GM19023 (cell line): ENCODE measurements around the gene KCTD5.
"Not testable (repeated sequence)": the region's sequence is repeated elsewhere in the genome, so short reads cannot be mapped to it uniquely, and the experiment has no call there.

Experiments used
- ATAC-seq: cut with Tn5 transposase; IDR thresholded peaks from one replicate; pipeline ENCODE4 v1.9.1; 2021; ENCODE audit warnings: mild to moderate bottlenecking, moderate library complexity; ENCODE audit not compliant: unreplicated experiment

Gene KCTD5

GRCh38 chr16:2696601-2697250 is 14.4 kb downstream of the KCTD5 start:
- not testable (repeated sequence) for ATAC-seq

GRCh38 chr16:2697401-2697948 is 15.2 kb downstream of the KCTD5 start:
- no peak for ATAC-seq

GRCh38 chr16:2698103-2698870 is 16.0 kb downstream of the KCTD5 start:
- ATAC-seq = no peak

GRCh38 chr16:2698965-2699750 is 16.8 kb downstream of the KCTD5 start:
- no peak for ATAC-seq

- ATAC-seq = no peak
These were observed 17.7 kb downstream of the KCTD5 start for GRCh38 chr16:2699791-2700600.

- no peak for ATAC-seq
These were observed 18.5 kb downstream of the KCTD5 start for GRCh38 chr16:2700786-2701185.

GRCh38 chr16:2701272-2701671 is 18.9 kb downstream of the KCTD5 start:
- ATAC-seq = no peak

GRCh38 chr16:2701713-2702437 is 19.6 kb downstream of the KCTD5 start:
- no peak for ATAC-seq

- no peak for ATAC-seq
These were observed 20.1 kb downstream of the KCTD5 start for GRCh38 chr16:2702438-2702825.

- ATAC-seq = no peak
These were observed 20.8 kb downstream of the KCTD5 start for GRCh38 chr16:2702871-2703745.

DNA sequence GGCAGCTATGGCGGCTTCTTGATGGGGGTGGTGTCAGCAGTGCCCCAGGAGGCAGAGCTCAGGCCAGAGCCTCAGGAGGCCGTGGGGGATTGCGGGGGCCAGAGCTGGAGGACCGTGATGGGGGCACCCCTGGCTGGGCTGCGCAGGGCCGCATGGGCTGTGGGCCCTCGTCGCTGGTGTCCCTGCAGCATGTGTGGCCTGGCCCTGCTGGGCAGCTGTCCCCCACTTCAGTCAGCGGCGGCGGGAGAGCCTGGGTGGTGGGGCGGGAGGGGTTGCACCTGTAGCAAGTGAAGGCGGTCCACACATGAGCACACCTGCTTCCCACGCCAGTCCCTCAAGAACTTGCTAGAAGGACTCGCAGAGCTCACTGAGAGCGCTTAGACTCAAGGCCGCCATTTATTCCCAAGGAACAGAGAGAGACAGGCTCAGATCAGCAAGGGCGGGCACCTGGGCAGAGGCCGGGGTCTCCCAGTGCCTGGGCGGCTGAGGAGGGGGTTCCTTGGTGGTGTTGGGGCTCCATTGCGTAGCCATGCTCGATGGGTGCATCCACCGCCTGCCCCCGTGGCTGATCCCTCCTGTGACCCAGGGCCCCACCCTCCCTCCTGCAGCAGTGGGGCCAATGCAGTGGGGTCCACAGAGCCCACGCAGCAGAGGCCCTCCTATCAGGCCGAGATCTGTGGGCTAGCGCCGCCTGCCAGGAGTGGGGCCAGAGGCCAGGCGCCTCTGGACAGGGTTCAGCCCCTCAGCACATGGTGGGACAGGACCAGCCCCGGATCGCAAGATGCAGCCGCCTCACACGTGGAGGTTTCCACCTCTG is 22.1 kb downstream of the KCTD5 start:
- ATAC-seq = no peak

DNA sequence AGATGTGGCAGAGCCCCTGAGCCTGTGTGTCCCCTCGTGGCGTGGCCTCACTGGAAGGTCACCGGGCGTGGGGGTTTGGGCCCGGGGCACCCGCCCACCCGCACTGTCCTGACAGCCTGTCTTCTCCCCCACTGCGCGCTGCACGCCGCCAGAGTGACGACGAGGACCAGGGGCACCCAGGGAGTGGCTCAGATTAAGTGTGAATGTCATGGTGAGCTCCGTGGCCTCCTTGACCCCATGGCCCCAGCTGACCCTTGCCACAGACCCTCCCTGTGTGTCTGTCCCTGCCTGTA is 22.6 kb downstream of the KCTD5 start:
- no peak for ATAC-seq

- no peak for ATAC-seq
These were observed 23.0 kb downstream of the KCTD5 start for GRCh38 chr16:2705351-2705750.

GRCh38 chr16:2706085-2706484 is 23.8 kb downstream of the KCTD5 start:
- no peak for ATAC-seq

DNA sequence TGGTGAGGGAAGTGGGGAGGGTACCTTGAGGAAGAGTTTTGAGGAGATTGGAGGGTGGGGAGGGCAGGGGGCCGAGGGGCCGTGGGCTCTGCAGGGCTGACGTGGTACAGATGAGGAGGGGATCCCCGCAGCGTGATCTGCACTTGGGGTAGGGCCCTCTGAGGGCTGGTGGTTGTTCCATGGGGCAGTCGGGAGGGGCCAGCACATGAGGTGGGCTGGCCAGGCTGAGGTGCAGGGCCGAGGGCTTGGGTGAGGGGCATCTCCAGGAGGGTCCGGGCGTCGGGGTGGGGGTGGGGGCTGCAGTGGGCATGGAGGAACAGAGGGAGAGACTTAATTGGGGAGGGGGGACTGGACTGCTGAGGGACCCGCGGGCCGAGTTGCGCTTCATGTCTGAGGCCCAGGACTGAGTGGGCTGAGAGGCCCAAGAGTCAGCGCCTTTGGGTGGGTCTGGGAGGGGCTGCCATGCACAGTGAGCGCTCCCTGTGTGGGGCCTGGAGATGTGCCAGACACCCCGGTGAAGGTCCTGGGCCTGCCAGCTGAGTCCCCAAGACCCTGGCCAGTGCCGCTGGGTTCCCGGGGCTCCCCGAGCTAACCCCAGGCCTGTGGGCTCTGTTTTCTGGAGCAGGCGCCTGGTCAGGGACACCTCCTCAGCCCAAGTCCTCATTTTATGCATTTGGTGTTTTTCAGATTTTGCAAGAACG is 24.4 kb downstream of the KCTD5 start:
- no peak for ATAC-seq

DNA sequence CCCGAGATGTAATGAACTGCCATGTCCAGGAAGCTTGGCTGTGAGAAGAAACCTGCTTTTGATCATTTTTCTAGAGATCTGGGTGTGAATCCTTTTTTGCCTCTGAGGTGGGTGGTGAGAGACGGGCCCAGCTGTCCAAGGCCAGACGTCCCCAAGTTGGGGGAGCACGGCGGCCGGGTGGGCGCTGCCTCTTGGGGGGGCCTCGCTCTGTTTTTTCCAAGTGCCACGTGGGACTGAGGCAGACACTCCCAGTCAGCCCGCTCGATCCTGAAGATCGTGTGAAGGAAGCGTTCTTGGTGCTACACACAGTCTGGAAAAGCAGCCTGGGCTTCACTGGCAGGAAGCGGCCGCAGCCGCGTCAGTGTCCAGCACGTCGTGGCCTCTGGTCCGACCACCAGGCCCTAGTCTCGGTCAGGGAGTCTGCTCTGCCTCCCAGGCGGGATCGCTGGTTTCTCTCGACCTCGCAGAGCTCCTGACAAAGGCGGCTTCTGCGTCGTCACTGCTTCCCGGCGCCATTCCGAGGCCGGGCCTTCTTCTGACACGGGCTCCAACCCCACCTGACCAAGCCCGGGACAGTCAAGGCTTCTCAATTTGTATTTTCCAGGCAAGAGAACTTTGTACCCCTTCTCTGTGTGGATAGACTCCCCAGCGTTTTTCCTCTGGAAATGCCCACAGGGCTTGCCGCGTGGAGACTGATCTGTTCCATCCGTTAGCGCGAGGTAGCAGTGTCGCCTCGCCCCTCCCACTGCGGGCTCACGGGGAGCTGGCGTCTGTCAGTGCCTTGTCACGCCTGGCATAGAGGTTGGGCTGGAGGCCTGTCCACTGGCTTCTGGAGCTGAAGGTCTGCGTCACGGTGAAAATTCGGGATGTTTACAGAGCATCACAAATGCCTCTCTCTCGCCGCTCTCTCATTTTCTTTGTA is 25.3 kb downstream of the KCTD5 start:
- no peak for ATAC-seq

DNA sequence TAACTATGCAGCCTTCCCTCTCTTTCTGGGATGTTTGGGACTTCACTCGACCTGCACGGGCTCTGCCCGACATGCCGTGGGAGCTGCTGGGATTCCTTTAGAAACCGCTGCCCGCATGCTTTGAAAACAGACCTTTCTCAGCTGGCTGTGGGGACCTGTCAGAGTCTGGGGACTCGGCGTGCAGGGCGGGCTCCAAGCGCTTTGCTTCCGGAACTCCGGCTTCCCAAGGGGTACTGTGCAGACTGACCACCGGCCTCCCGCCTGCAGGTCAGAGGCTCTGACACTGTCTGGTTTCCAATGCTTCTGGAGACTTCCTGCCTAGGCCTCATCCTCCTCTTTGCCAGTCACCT is 25.9 kb downstream of the KCTD5 start:
- no peak for ATAC-seq
